ENCODE data around the gene TGFB1I1. TPM values are rescaled to one million over a fixed set of nuclear protein-coding genes. Genes with fewer than 3 reads are reported as not detected.

Gene TGFB1I1
- total and polyA plus RNA-seq, 2 of the 13 experiments (the other 11 are each of a cell fraction or from before 2014, with no cell fraction given) = 0.80 to 2.9 TPM

GRCh38 chr16:31458844-31459686 lies 12.9 kb upstream of the TGFB1I1 start, which contains the start of gene ARMC5 (continued):
- peak; percentile 19; the same call in 1 of the 2 replicates for TF ChIP-seq TFE3 (CRISPR knock-in tag; IDR thresholded peaks at IDR 0.05)
- peak; percentile 97 for TF ChIP-seq ZNF232 (CRISPR knock-in tag; IDR thresholded peaks at IDR 0.05; ENCODE audit: borderline replicate concordance)
- TF ChIP-seq ATF1 (CRISPR knock-in tag; IDR thresholded peaks at IDR 0.05) = peak; percentile 95
- TF ChIP-seq KLF13 (CRISPR knock-in tag; IDR thresholded peaks at IDR 0.05) = peak; percentile 63; the same call in 1 of the 2 replicates
- no peak; the same call in 1 of the 2 replicates for TF ChIP-seq GLMP (CRISPR knock-in tag; IDR thresholded peaks at IDR 0.05; ENCODE audit: borderline replicate concordance)
- TF ChIP-seq NCOR1 (IDR thresholded peaks at IDR 0.05; ENCODE audit: borderline replicate concordance, low read length) = peak; percentile 77
- 0 out of 2 replicates have a peak, but pooled peaks have one; percentile 74 for TF ChIP-seq FOXO4 (CRISPR knock-in tag; conservative IDR thresholded peaks at IDR 0.05)
- no peak for TF ChIP-seq ZNF512B (CRISPR knock-in tag; IDR thresholded peaks at IDR 0.05; ENCODE audit: borderline replicate concordance)
- peak; percentile 71 for TF ChIP-seq MEIS2 (CRISPR knock-in tag; IDR thresholded peaks at IDR 0.05)
- TF ChIP-seq FOXJ3 (CRISPR knock-in tag; IDR thresholded peaks at IDR 0.05; ENCODE audit: borderline replicate concordance) = peak; percentile 84; the same call in 1 of the 2 replicates
- TF ChIP-seq ZNF441 (CRISPR knock-in tag; IDR thresholded peaks at IDR 0.05; ENCODE audit: borderline replicate concordance) = no peak; the same call in 1 of the 2 replicates
- peak; percentile 100 for TF ChIP-seq HOXA3 (CRISPR knock-in tag; IDR thresholded peaks at IDR 0.05)
- TF ChIP-seq SNRNP70 (IDR thresholded peaks at IDR 0.05; ENCODE audit: low read depth, low read length) = no peak
- peak; percentile 42; the same call in 1 of the 2 replicates for TF ChIP-seq ZNF652 (CRISPR knock-in tag; IDR thresholded peaks at IDR 0.05; ENCODE audit: borderline replicate concordance, low read depth)
- no peak for TF ChIP-seq HOMEZ (CRISPR knock-in tag; IDR thresholded peaks at IDR 0.05; ENCODE audit: low read depth)
- no peak for TF ChIP-seq CENPBD1 (CRISPR knock-in tag; IDR thresholded peaks at IDR 0.05; ENCODE audit: borderline replicate concordance, low read depth)
- no peak for TF ChIP-seq ZNF3 (CRISPR knock-in tag; IDR thresholded peaks at IDR 0.05)
- peak; percentile 49; the same call in 1 of the 2 replicates for TF ChIP-seq ZNF577 (CRISPR knock-in tag; IDR thresholded peaks at IDR 0.05; ENCODE audit: borderline replicate concordance, low read depth)
- peak; percentile 59 for TF ChIP-seq ARNT2 (CRISPR knock-in tag; IDR thresholded peaks at IDR 0.05; ENCODE audit: low read depth)
